HepG2 (cell line): ENCODE measurements around the gene RELL1. TPM values are rescaled to one million over a fixed set of nuclear protein-coding genes. Genes with fewer than 3 reads are reported as not detected.

Experiments
- DNMT3B ChIP-seq: conservative IDR thresholded peaks from 2 replicates; pipeline ENCODE4 v1.6.1; 2016; ENCODE audit warnings: missing biosample characterization, control low read depth
- GFI1 ChIP-seq: sonication (generic); formaldehyde crosslinking; IDR thresholded peaks from 2 replicates; pipeline ENCODE4 v1.5.0; 2020; ENCODE audit warnings: missing genetic modification reagents, mild to moderate bottlenecking, borderline replicate concordance
- GZF1 ChIP-seq: sonication (generic); formaldehyde crosslinking; IDR thresholded peaks from 2 replicates; pipeline ENCODE4 v1.5.1; 2020; ENCODE audit warnings: mild to moderate bottlenecking, missing genetic modification reagents
- MAZ ChIP-seq, 2 experiments: sonication (generic) in 1 of 2; formaldehyde crosslinking in 1 of 2; IDR thresholded peaks; 2 replicates each; pipeline versions ENCODE4 v1.5.0 to v1.6.1; 2012 to 2020; ENCODE audit warnings: low read depth in 2 of 2, mild to moderate bottlenecking in 2 of 2, borderline replicate concordance in 1 of 2, improper control_type of control experiment in 1 of 2, low read length in 1 of 2, missing genetic modification reagents in 1 of 2, moderate library complexity in 1 of 2
- NCOA2 ChIP-seq: sonication (generic); formaldehyde crosslinking; IDR thresholded peaks from 2 replicates; pipeline ENCODE4 v1.8.0; 2022; ENCODE audit warnings: inconsistent platforms
- NFYC ChIP-seq: IDR thresholded peaks from 2 replicates; pipeline ENCODE4 v1.6.1; 2016; ENCODE audit warnings: missing genetic modification reagents, missing compliant biosample characterization
- PHF21A ChIP-seq: sonication (generic); formaldehyde crosslinking; IDR thresholded peaks from 2 replicates; pipeline ENCODE4 v1.5.0; 2020; ENCODE audit warnings: mild to moderate bottlenecking, missing genetic modification reagents
- RFX3 ChIP-seq: IDR thresholded peaks from 2 replicates; pipeline ENCODE4 v1.6.1; 2016; ENCODE audit warnings: missing biosample characterization, missing genetic modification reagents
- TARDBP ChIP-seq: sonication (generic); formaldehyde crosslinking; IDR thresholded peaks from 2 replicates; pipeline ENCODE4 v1.8.0; 2022; ENCODE audit warnings: mild to moderate bottlenecking, missing genetic modification reagents
- XRCC5 ChIP-seq: fragments of 200-400 bp; formaldehyde crosslinking; optimal IDR thresholded peaks from 2 replicates; pipeline ENCODE3; 2017; ENCODE audit warnings: mild to moderate bottlenecking, low read length
- ZKSCAN8 ChIP-seq: IDR thresholded peaks from 2 replicates; pipeline ENCODE4 v1.6.1; 2016; ENCODE audit warnings: borderline replicate concordance, missing genetic modification reagents, missing compliant biosample characterization
- ZMAT3 ChIP-seq: sonication (generic); formaldehyde crosslinking; conservative IDR thresholded peaks from 2 replicates; pipeline ENCODE4 v1.7.0; 2021; ENCODE audit warnings: missing genetic modification reagents
- ZMAT5 ChIP-seq: sonication (generic); formaldehyde crosslinking; IDR thresholded peaks from 2 replicates; pipeline ENCODE4 v1.5.0; 2020; ENCODE audit warnings: mild to moderate bottlenecking, low read depth, missing genetic modification reagents, borderline replicate concordance
- ZNF224 ChIP-seq: sonication (generic); formaldehyde crosslinking; IDR thresholded peaks from 2 replicates; pipeline ENCODE4 v1.5.0; 2020; ENCODE audit warnings: mild to moderate bottlenecking, missing genetic modification reagents
- ZNF549 ChIP-seq: sonication (generic); formaldehyde crosslinking; IDR thresholded peaks from 2 replicates; pipeline ENCODE4 v1.5.0; 2020; ENCODE audit warnings: missing genetic modification reagents
- ZNF576 ChIP-seq: sonication (generic); formaldehyde crosslinking; IDR thresholded peaks from 2 replicates; pipeline ENCODE4 v1.4.0; 2020; ENCODE audit warnings: mild to moderate bottlenecking, missing genetic modification reagents
- ZNF615 ChIP-seq: sonication (generic); formaldehyde crosslinking; IDR thresholded peaks from 2 replicates; pipeline ENCODE4 v1.5.0; 2020; ENCODE audit warnings: mild to moderate bottlenecking, missing genetic modification reagents, borderline replicate concordance
- ZNF616 ChIP-seq: sonication (generic); formaldehyde crosslinking; IDR thresholded peaks from 2 replicates; pipeline ENCODE4 v1.5.0; 2020; ENCODE audit warnings: low read depth, mild to moderate bottlenecking, missing genetic modification reagents
- ZNF678 ChIP-seq: sonication (generic); formaldehyde crosslinking; IDR thresholded peaks from 2 replicates; pipeline ENCODE4 v1.4.0; 2020; ENCODE audit warnings: mild to moderate bottlenecking, missing genetic modification reagents
- ZNF75D ChIP-seq: sonication (generic); formaldehyde crosslinking; IDR thresholded peaks from 2 replicates; pipeline ENCODE4 v1.8.1; 2023; ENCODE audit warnings: missing genetic modification reagents, mild to moderate bottlenecking, borderline replicate concordance
- ZNF772 ChIP-seq: sonication (generic); formaldehyde crosslinking; IDR thresholded peaks from 2 replicates; pipeline ENCODE4 v1.5.0; 2020; ENCODE audit warnings: mild to moderate bottlenecking, missing genetic modification reagents
- ZSCAN20 ChIP-seq: sonication (generic); formaldehyde crosslinking; IDR thresholded peaks from 2 replicates; pipeline ENCODE4 v1.4.0; 2020; ENCODE audit warnings: missing genetic modification reagents, mild to moderate bottlenecking, borderline replicate concordance
- ZZZ3 ChIP-seq: sonication (generic); formaldehyde crosslinking; IDR thresholded peaks from 2 replicates; pipeline ENCODE4 v1.4.0; 2020; ENCODE audit warnings: missing genetic modification reagents, mild to moderate bottlenecking, borderline replicate concordance
- polyA plus RNA-seq, 8 experiments: library from polyadenylated mRNA; depleted of rRNA in 3 of 8; stranded (reverse) in 7 of 8; unstranded in 1 of 8; fragments of >200 nt; fragmentation: Illumina TruSeq in 4 of 8; extraction: Trizol in 4 of 8; gene quantifications; 2 replicates each; pipeline versions ENCODE4 v1.2.1 to v1.2.3, GENCODE V29; 2011 to 2016; ENCODE audit warnings: low read depth in 4 of 8, missing spikeins in 1 of 8, mixed read lengths in 1 of 8; ENCODE audit not compliant: insufficient read depth in 1 of 8
- total RNA-seq, 5 experiments: library from RNA; depleted of rRNA; stranded (reverse); fragments of >200 nt; fragmentation: Illumina TruSeq; extraction: Trizol; gene quantifications; 2 replicates each; pipeline ENCODE4 v1.2.3, GENCODE V29; 2016; ENCODE audit warnings: low read depth in 1 of 5
- TF ChIP-seq, protein P1 (sequence below): IDR thresholded peaks from 2 replicates; pipeline ENCODE4 v1.6.1; 2016; ENCODE audit warnings: low read depth, missing genetic modification reagents, missing compliant biosample characterization
- TF ChIP-seq, protein P2 (sequence below): IDR thresholded peaks from 2 replicates; pipeline ENCODE4 v1.6.1; 2016; ENCODE audit warnings: missing genetic modification reagents, missing compliant biosample characterization

The RELL1 gene
- total and polyA plus RNA-seq, 2 of the 13 experiments (the other 11 are each of a cell fraction or from before 2014, with no cell fraction given): 8.4 to 58.4 TPM

GRCh38 chr4:37648084-37648817, 37.9 kb downstream of the RELL1 start (continued):
- TF ChIP-seq ZMAT5 (CRISPR knock-in tag) (no peak), ZNF576 (CRISPR knock-in tag) (no peak), MAZ (IDR thresholded peaks at IDR 0.05; ENCODE audit: borderline replicate concordance, low read depth, low read length) (no peak), MAZ (CRISPR knock-in tag; IDR thresholded peaks at IDR 0.05; ENCODE audit: low read depth) (peak; percentile 85), NCOA2 (peak; percentile 75), ZNF549 (no peak), ZMAT3 (CRISPR knock-in tag) (0 out of 2 replicates have a peak, but pooled peaks have one; percentile 44), ZNF772 (CRISPR knock-in tag) (peak; percentile 68), PHF21A (peak; percentile 61; the same call in 1 of the 2 replicates), GZF1 (CRISPR knock-in tag) (no peak), ZZZ3 (CRISPR knock-in tag) (no peak), TARDBP (CRISPR knock-in tag) (peak; percentile 75), XRCC5 (peak; percentile 84), GFI1 (CRISPR knock-in tag) (peak; percentile 54; the same call in 1 of the 2 replicates), DNMT3B (CRISPR knock-in tag) (no peak), ZNF678 (CRISPR knock-in tag) (no peak), ZKSCAN8 (CRISPR knock-in tag) (no peak), ZNF615 (CRISPR knock-in tag) (no peak), NFYC (CRISPR knock-in tag) (no peak), RFX3 (CRISPR knock-in tag) (0 out of 2 replicates have a peak, but pooled peaks have one; percentile 25), ZNF224 (CRISPR knock-in tag) (no peak), ZNF75D (no peak), ZNF616 (CRISPR knock-in tag) (no peak), ZSCAN20 (CRISPR knock-in tag) (no peak)
- TF ChIP-seq, protein P1, sequence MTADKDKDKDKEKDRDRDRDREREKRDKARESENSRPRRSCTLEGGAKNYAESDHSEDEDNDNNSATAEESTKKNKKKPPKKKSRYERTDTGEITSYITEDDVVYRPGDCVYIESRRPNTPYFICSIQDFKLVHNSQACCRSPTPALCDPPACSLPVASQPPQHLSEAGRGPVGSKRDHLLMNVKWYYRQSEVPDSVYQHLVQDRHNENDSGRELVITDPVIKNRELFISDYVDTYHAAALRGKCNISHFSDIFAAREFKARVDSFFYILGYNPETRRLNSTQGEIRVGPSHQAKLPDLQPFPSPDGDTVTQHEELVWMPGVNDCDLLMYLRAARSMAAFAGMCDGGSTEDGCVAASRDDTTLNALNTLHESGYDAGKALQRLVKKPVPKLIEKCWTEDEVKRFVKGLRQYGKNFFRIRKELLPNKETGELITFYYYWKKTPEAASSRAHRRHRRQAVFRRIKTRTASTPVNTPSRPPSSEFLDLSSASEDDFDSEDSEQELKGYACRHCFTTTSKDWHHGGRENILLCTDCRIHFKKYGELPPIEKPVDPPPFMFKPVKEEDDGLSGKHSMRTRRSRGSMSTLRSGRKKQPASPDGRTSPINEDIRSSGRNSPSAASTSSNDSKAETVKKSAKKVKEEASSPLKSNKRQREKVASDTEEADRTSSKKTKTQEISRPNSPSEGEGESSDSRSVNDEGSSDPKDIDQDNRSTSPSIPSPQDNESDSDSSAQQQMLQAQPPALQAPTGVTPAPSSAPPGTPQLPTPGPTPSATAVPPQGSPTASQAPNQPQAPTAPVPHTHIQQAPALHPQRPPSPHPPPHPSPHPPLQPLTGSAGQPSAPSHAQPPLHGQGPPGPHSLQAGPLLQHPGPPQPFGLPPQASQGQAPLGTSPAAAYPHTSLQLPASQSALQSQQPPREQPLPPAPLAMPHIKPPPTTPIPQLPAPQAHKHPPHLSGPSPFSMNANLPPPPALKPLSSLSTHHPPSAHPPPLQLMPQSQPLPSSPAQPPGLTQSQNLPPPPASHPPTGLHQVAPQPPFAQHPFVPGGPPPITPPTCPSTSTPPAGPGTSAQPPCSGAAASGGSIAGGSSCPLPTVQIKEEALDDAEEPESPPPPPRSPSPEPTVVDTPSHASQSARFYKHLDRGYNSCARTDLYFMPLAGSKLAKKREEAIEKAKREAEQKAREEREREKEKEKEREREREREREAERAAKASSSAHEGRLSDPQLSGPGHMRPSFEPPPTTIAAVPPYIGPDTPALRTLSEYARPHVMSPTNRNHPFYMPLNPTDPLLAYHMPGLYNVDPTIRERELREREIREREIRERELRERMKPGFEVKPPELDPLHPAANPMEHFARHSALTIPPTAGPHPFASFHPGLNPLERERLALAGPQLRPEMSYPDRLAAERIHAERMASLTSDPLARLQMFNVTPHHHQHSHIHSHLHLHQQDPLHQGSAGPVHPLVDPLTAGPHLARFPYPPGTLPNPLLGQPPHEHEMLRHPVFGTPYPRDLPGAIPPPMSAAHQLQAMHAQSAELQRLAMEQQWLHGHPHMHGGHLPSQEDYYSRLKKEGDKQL: peak; percentile 69; the same call in 1 of the 2 replicates
- TF ChIP-seq, protein P2, sequence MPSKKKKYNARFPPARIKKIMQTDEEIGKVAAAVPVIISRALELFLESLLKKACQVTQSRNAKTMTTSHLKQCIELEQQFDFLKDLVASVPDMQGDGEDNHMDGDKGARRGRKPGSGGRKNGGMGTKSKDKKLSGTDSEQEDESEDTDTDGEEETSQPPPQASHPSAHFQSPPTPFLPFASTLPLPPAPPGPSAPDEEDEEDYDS: no peak
